Activated naive CD4-positive, alpha-beta T cell treated with anti-CD3 and anti-CD28 coated beads for 36 hours (primary cell): ENCODE measurements around the gene LY6G6F. TPM values are rescaled to one million over a fixed set of nuclear protein-coding genes. Genes with fewer than 3 reads are reported as not detected.

ENCODE experiments used
- CTCF ChIA-PET: fragments of 350-600 bp; sonication (Branson Sonifier 250); formaldehyde crosslinking; loops from one replicate; lab custom pipeline; 2021; ENCODE audit warnings: antibody characterized with exemption; lab: Charles Lee
- DNase-seq: peaks from one replicate; pipeline ENCODE4 v3.0.0-alpha.2; 2020
- H3K27ac Mint-ChIP-seq: one replicate; pipeline ENCODE4 v1.8.0; 2021; ENCODE audit warnings: mild to moderate bottlenecking, mixed read lengths
- H3K27me3 Mint-ChIP-seq: one replicate; pipeline ENCODE4 v1.8.0; 2021; ENCODE audit warnings: low read depth, mixed read lengths
- H3K36me3 Mint-ChIP-seq: one replicate; pipeline ENCODE4 v1.8.0; 2021; ENCODE audit warnings: low read depth, mixed read lengths
- H3K4me1 Mint-ChIP-seq: one replicate; pipeline ENCODE4 v1.8.0; 2021; ENCODE audit warnings: low read depth, mixed read lengths
- H3K4me3 Mint-ChIP-seq: one replicate; pipeline ENCODE4 v1.8.0; 2021; ENCODE audit warnings: mild to moderate bottlenecking, moderate library complexity, mixed read lengths
- H3K9me3 Mint-ChIP-seq: one replicate; pipeline ENCODE4 v1.8.0; 2021; ENCODE audit warnings: mixed read lengths
- intact Hi-C: fragments of 100-400 bp; cut with micrococcal nuclease; formaldehyde crosslinking; loops from one replicate; pipeline ENCODE4 v1.15.1; 2023
- total RNA-seq, 2 experiments: library from RNA; stranded (reverse); gene quantifications; one replicate each; pipeline ENCODE4 v1.2.3, GENCODE V29; 2021

The LY6G6F gene
- total RNA-seq, 2 experiments from 2014 or later: not detected

DNA sequence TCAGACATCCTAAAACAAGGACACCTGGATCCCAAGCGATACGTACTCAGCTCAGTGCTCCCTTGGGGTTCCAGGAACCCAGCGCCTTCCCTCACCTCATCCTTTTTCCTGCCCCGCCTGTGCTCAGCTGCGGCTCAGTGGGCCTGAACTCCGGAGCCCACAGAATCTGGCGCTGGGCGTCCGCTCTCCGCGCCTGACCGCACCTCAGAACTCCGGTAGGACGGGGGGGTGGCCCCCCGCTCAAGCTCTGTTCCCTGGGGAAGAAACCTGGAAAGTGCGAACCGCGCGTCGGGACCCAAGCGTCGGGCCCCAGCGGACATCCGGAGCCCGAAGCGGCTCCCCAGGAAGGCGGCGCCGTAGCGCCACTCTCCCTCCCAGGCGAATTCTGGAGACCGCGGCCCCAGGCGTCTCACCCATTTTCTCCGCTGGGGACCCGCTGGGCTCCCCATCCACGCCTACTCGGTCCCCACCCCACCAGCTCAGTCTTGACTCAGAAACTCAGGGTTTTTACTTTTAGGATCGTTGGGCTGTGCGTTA lies 25.5 kb upstream of the LY6G6F start:
- no peak overlapping the region for H3K27ac Mint-ChIP-seq

DNA sequence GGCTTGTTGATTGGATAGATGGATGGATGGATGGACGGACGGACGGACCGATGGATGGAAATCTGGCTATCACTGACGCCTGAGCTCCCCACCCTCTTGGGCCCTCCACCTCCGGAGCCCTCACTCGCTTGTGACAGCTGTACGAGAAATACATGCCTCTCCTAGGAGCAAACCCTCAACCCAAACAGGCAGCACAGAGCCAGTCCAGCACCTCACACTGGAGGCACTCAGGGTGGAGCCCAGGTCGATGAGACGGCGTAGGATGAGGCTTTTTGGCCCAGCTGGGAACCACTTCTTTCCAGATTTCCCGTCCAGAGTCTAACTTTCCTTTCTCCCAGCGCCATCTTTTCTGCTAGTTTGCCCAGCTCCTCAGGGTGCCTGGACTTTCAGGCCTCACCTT lies 23.1 kb upstream of the LY6G6F start:
- H3K9me3 Mint-ChIP-seq: no peaks in the 10 kb centered on the region
- no peaks in the 10 kb centered on the region for H3K27me3 Mint-ChIP-seq
- CTCF ChIA-PET: interaction anchor here (1.0 kb wide), 1 partner anchor 87 kb away, joined by 6 read pairs; no protein-coding TSS in a partner anchor
- DNase-seq: no peak
- no peak overlapping the region for H3K4me3 Mint-ChIP-seq
- H3K36me3 Mint-ChIP-seq: peaks cover 1% of the 10 kb centered on the region
- H3K4me1 Mint-ChIP-seq: peaks cover 11% of the 10 kb centered on the region
- intact Hi-C loops: no loop called here
- H3K27ac Mint-ChIP-seq: no peak overlapping the region

More for the DNA sequence above, 25.5 kb upstream of the LY6G6F start:
- DNase-seq: peak; percentile 62
- H3K4me1 Mint-ChIP-seq: peaks cover 11% of the 10 kb centered on the region
- peak overlapping the region; percentile 74 for H3K4me3 Mint-ChIP-seq
- CTCF ChIA-PET: interaction anchor here (0.6 to 1.9 kb wide), 12 partner anchors 8 to 271 kb away, joined by 3 to 12 read pairs (median 5); partner anchors contain the start of genes ABHD16A, HSPA1B and MSH5
- no peaks in the 10 kb centered on the region for H3K9me3 Mint-ChIP-seq
- intact Hi-C loops: loop anchor here (2.0 kb wide), 5 partner anchors 88 to 272 kb away; partner anchors contain the start of gene NEU1
- H3K27me3 Mint-ChIP-seq: no peaks in the 10 kb centered on the region
- H3K36me3 Mint-ChIP-seq: no peaks in the 10 kb centered on the region

DNA sequence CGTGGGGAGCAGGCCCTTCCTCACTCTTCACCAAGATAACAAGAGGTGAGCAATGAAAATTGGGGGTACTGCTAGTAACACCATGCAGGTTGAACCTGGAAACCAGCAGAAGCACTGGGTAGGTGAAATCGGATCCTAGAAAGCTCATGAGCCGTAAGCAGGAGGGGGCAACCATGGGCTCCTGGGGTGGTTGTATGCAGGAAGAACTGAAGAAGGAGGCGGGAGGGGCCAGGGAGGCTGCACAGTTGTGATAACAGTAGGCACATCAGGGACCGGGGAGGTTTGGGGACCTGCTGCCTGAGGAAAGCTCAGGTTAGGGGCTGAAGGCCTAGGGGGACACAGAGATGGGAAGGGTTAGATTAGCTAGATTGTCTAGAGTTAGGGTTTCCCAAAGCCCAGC lies 20.2 kb upstream of the LY6G6F start:
- no peaks in the 10 kb centered on the region for H3K9me3 Mint-ChIP-seq
- H3K4me1 Mint-ChIP-seq: peaks cover 5% of the 10 kb centered on the region
- no peaks in the 10 kb centered on the region for H3K27me3 Mint-ChIP-seq
- H3K27ac Mint-ChIP-seq: no peak overlapping the region
- CTCF ChIA-PET: interaction anchor here (0.6 to 1.0 kb wide), 2 partner anchors 42 to 49 kb away, joined by 3 read pairs; partner anchors contain the start of gene DDAH2
- H3K36me3 Mint-ChIP-seq: peaks cover 7% of the 10 kb centered on the region
- no peak for DNase-seq
- intact Hi-C loops: no loop called here
- no peak overlapping the region for H3K4me3 Mint-ChIP-seq

DNA sequence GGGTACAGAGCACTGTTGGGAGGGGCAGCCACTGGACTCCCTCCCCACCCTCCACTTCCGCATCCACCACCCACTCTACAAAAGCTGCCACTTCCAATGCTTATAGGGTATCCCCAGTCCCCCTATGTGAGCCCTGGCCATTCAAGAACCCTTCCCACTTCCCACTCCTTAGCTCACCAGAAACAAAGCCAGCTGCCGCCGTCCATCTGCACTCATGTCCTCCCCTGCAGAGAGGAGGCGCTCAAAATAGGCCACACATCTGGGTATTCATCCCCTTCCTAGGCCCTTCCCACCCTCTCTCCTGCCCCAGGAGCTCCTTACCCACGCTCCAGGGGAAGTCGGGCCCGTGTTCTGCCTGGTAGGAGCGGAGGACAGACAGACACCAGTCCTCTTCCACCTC lies 19.3 kb upstream of the LY6G6F start:
- peaks cover 3% of the 10 kb centered on the region for H3K4me1 Mint-ChIP-seq
- peaks cover 7% of the 10 kb centered on the region for H3K36me3 Mint-ChIP-seq
- intact Hi-C loops: no loop called here
- DNase-seq: no peak
- CTCF ChIA-PET: interaction anchor here (1.0 kb wide), 1 partner anchor 41 kb away, joined by 3 read pairs; the partner anchor contains the start of gene DDAH2
- peak overlapping the region; percentile 11 for H3K27ac Mint-ChIP-seq
- no peaks in the 10 kb centered on the region for H3K27me3 Mint-ChIP-seq
- H3K4me3 Mint-ChIP-seq: no peak overlapping the region
- H3K9me3 Mint-ChIP-seq: no peaks in the 10 kb centered on the region

DNA sequence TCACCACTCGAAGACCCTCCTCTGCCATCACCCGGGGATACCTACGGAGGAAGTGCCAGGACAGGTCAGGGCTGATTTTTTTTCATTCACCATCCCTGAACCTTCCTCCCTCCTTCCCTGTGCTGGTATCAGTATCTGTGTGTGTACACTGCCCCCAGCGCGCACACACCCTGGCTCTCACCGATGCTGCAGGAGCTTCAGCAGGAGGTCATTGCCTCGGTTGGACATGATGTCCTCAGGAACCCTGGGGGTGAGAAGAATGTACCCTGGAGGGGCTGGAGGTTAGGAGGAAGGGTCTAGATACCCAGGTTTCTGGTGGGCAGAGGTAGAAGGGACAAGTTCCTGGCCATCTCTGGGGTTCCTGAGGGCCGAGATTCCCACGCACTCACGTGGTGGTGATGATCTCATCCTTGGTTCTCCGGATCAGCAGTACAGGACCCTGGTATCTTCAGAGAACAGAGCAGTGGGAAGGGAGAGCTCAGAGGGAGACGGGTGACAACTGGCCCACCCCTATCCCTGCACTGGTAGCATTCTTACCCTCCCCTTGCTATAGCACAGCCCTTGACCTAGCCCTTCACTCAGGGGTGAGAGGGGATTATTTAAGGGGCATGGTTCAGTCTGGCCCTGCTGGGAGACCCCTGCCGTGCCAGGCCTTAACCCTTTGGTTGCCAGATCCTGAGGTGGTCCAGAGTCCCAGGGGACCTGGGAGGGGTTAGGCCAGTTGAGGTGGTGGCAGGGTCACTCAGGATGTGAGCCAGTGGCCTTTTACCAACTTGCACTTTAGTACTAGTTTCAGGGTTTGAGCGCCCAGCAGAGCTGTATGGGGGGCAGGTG lies 18.6 kb upstream of the LY6G6F start:
- H3K4me3 Mint-ChIP-seq: no peak overlapping the region
- CTCF ChIA-PET: no interaction called here
- no peaks in the 10 kb centered on the region for H3K9me3 Mint-ChIP-seq
- no peak for DNase-seq
- H3K27ac Mint-ChIP-seq: peak overlapping the region; percentile 11
- no peaks in the 10 kb centered on the region for H3K27me3 Mint-ChIP-seq
- intact Hi-C loops: no loop called here
- H3K36me3 Mint-ChIP-seq: peaks cover 9% of the 10 kb centered on the region
- peaks cover 3% of the 10 kb centered on the region for H3K4me1 Mint-ChIP-seq

DNA sequence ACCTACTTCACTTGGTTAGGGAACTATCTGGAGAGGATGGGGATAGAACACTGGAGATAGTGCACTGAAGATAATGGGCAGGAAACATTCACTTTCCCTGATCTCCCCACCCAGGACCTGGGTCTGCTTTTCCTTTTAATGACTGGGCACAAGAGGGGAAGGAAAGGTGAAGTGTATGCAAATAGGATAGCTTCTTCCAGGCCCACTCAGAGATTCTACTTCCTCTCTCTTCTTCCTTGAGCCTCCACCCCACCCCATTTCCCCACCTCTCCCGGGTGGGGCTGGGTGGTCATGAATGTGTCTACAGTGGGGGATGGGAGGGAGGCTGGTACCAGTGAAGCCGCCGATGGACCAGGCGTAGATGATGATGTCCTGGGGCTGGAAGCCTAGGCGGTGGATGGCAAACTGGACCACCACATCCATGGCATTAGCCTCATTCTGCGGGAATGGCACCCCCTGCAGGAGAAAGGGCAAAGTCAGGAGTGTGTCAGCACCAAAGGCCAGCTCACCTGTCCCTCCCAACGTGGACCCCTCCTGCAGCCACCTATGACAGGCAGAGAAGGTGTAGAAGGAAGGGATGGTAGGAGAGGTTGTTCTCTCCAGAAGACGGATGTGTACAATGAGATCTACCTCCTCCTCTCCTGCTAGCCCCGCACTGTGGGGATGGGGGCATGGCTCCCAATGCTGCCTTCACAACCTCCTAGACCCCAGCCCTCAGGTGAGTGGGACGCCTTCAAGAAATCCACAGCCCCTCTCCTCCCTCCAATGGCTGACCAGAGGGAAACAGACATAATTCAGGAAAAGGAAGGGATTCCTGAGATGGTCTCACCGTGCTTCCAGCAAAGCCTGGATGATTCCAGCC lies 17.2 kb upstream of the LY6G6F start:
- Mint-ChIP-seq H3K27ac (no peak overlapping the region), H3K4me3 (no peak overlapping the region), H3K36me3 (peaks cover 9% of the 10 kb centered on the region), H3K9me3 (no peaks in the 10 kb centered on the region), H3K27me3 (no peaks in the 10 kb centered on the region), H3K4me1 (peaks cover 3% of the 10 kb centered on the region)
- intact Hi-C loops: no loop called here
- peak; percentile 33 for DNase-seq
- CTCF ChIA-PET: interaction anchor here (0.5 to 1.9 kb wide), 3 partner anchors 9 to 247 kb away, joined by 4 to 7 read pairs (median 5); partner anchors contain the start of gene LY6G5C

DNA sequence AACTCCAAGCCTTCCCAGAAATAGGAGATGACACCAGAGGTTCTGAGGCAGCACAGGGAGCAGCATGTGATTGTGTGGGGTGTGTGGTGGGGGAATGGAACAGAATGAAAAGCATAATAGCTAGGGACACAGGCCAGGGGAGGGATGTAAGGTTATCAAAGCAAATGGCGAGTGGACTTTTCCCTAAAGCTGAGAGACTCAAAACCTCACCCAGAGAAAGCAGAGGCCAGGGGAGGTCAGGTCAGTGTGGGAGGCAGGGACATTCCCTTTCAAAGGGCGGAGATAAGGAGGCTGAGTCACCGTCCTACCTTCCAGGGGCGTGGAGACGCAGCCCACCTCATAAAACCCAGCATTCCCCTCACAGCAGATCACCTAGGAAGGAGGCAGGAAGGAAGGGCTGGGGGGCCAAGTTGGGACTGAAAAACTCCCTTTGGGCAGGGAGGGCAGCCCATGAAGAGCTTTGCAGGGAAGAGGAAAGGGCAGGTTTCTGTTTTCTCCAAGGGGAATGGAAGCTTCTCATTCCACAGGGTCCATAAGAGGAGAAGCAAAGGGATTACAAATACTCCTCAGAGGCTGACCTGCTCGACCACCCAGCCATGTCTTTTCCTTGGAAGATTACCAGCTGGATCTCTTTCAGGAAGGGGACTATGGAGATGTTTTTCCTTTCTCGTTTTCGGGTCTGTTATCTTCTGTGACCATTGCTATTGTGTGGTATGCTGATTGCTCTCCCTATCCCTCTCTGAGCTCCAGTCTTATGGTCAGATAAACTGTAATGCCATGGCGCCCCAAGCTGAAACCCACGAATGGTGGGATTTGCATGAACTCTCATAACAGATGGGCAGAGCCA lies 16.2 kb upstream of the LY6G6F start:
- no peak for DNase-seq
- intact Hi-C loops: no loop called here
- H3K9me3 Mint-ChIP-seq: no peaks in the 10 kb centered on the region
- no peaks in the 10 kb centered on the region for H3K27me3 Mint-ChIP-seq
- no peak overlapping the region for H3K4me3 Mint-ChIP-seq
- CTCF ChIA-PET: interaction anchor here (0.5 to 1.9 kb wide), 4 partner anchors 10 to 217 kb away, joined by 3 to 7 read pairs (median 4); partner anchors contain the start of gene LY6G5C
- peak overlapping the region; percentile 54 for H3K27ac Mint-ChIP-seq
- peaks cover 9% of the 10 kb centered on the region for H3K36me3 Mint-ChIP-seq
- peaks cover 3% of the 10 kb centered on the region for H3K4me1 Mint-ChIP-seq

DNA sequence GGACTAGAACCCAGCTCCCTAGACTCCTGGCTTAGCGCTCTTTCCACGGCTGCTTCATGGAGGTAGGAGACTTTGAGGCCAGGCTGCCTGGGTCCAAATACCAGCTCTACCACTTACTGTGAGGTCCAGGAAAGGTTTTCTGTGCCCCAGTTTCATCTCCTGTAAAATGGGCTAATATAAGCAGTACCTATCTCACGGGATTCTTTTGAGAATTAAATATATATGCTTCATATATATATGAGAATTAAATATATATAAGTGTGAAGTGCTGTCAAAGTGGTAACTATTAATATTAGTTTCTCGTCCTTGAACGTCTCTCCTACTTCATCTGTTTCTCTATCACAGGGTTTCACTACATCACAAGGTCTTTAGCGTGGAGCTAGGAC lies 15.6 kb upstream of the LY6G6F start:
- no peak overlapping the region for H3K27ac Mint-ChIP-seq
- H3K27me3 Mint-ChIP-seq: no peaks in the 10 kb centered on the region
- intact Hi-C loops: no loop called here
- peaks cover 3% of the 10 kb centered on the region for H3K4me1 Mint-ChIP-seq
- CTCF ChIA-PET: interaction anchor here (0.7 to 0.9 kb wide), 3 partner anchors 13 to 30 kb away, joined by 3 to 4 read pairs (median 3); no protein-coding TSS in a partner anchor
- H3K9me3 Mint-ChIP-seq: no peaks in the 10 kb centered on the region
- peaks cover 10% of the 10 kb centered on the region for H3K36me3 Mint-ChIP-seq
- no peak overlapping the region for H3K4me3 Mint-ChIP-seq
- no peak for DNase-seq

DNA sequence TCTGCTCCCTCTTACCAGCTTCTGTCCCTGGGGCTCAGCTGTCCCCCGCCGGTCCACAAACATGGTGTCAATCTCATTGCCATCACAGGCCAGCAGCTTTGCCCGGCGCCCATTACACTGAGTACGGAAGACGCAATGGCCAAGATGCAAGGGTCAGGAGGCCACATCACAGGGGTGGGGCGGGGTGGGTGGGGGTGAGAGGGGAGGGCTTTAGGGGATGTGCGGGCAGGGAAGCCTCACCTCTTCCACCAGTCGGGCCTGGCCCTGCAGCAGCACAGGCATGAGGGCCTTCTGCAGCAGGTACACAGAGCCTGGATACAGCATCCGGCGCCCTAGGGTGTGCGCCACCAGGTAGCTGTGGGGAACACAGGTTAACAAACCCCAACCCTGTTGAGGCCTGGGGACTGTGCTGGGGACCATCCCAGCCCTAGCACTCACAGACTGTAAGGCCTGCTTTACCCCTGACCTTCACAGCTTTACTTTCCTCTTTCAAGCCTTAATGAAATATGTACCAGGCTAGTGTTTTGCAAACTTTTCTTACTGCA lies 15.0 kb upstream of the LY6G6F start:
- CTCF ChIA-PET: interaction anchor here (0.9 kb wide), 1 partner anchor 19 kb away, joined by 3 read pairs; no protein-coding TSS in a partner anchor
- no peaks in the 10 kb centered on the region for H3K27me3 Mint-ChIP-seq
- no peak overlapping the region for H3K27ac Mint-ChIP-seq
- H3K36me3 Mint-ChIP-seq: peaks cover 13% of the 10 kb centered on the region
- H3K4me3 Mint-ChIP-seq: no peak overlapping the region
- intact Hi-C loops: no loop called here
- H3K4me1 Mint-ChIP-seq: peaks cover 3% of the 10 kb centered on the region
- H3K9me3 Mint-ChIP-seq: no peaks in the 10 kb centered on the region
- no peak for DNase-seq

DNA sequence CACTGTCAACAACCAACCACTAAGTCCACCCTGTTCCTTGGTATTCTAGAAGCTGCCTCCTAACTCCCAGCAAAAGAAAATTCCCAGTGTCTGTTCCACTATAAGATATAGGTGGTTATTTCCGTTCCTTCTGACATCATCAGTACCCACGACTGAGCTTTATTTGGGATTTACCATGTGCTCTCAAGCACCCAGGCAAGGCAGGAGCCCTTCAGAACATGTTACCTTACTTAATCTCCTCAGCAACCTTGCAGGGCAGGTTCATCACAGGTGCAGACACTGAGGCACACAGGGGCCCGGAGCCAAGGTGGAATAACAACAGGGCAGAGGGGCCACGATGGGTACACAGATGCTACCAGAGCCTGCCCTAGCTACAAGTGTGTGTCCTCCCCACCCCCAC lies 14.3 kb upstream of the LY6G6F start:
- no peak overlapping the region for H3K27ac Mint-ChIP-seq
- peaks cover 5% of the 10 kb centered on the region for H3K4me1 Mint-ChIP-seq
- intact Hi-C loops: no loop called here
- H3K4me3 Mint-ChIP-seq: no peak overlapping the region
- peaks cover 15% of the 10 kb centered on the region for H3K36me3 Mint-ChIP-seq
- CTCF ChIA-PET: no interaction called here
- DNase-seq: no peak
- H3K9me3 Mint-ChIP-seq: no peaks in the 10 kb centered on the region
- no peaks in the 10 kb centered on the region for H3K27me3 Mint-ChIP-seq

DNA sequence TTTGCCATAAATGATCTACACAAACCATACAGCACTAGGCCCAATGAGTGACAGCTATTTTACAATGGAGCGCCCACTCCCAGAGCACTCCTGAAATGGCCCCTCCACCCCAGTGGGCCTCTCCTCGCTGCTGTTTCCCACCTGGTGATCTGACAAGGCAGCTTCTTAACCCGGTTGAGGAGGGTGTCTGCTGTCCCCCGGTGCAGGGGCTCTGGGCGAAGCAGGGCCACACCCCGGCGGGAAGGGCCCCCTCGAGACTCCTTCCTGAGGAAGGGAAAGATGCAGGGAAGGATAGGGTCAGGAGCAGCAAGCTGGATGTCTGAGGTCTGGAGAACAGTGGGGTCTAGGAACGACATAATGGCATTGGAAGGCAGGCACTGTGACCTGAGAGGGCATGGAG lies 13.8 kb upstream of the LY6G6F start:
- no peak overlapping the region for H3K4me3 Mint-ChIP-seq
- no peak for DNase-seq
- H3K27me3 Mint-ChIP-seq: no peaks in the 10 kb centered on the region
- H3K4me1 Mint-ChIP-seq: peaks cover 10% of the 10 kb centered on the region
- intact Hi-C loops: no loop called here
- H3K9me3 Mint-ChIP-seq: no peaks in the 10 kb centered on the region
- CTCF ChIA-PET: no interaction called here
- no peak overlapping the region for H3K27ac Mint-ChIP-seq
- peaks cover 19% of the 10 kb centered on the region for H3K36me3 Mint-ChIP-seq
